Endothelial cell of umbilical vein (primary cell): Measurements from ENCODE around the gene TOX2. TPM values are rescaled to one million over a fixed set of nuclear protein-coding genes. Genes with fewer than 3 reads are reported as not detected.

Experiments
- BruUV-seq: library from RNA; stranded (reverse); fragments of 400-500 nt; replicated peaks from 2 replicates; lab custom pipeline; 2021; lab: Mats Ljungman, UMichigan
- CTCF ChIA-PET: fragments of 300-600, 350-600 bp; sonication (Branson Sonifier 250); formaldehyde crosslinking; loops from one replicate; lab custom pipeline; 2021; ENCODE audit warnings: antibody characterized with exemption, inconsistent platforms; lab: Charles Lee
- POLR2A ChIA-PET: fragments of 300-600, 350-600 bp; sonication (Branson Sonifier 250); formaldehyde crosslinking; loops from one replicate; lab custom pipeline; 2021; ENCODE audit warnings: antibody characterized with exemption, inconsistent platforms; lab: Charles Lee
- DNase-seq: peaks from one replicate; pipeline ENCODE4 v3.0.0-alpha.2; 2011; ENCODE audit warnings: low read depth, low spot score
- FAIRE-seq: peaks from 2 replicates; lab custom pipeline; 2011; peaks lifted over from hg19 to GRCh38; lab: Jason Lieb, UNC
- H2AFZ ChIP-seq: 2 replicates; pipeline ENCODE4 v1.6.0; 2012; ENCODE audit warnings: low read depth, low read length, control low read depth, inconsistent platforms
- H3K27ac ChIP-seq: 2 replicates; pipeline ENCODE4 v1.5.1; 2011; ENCODE audit warnings: low read depth, mild to moderate bottlenecking, control low read depth, low read length, moderate library complexity; ENCODE audit not compliant: insufficient read depth
- H3K27me3 ChIP-seq, 2 experiments: 2 replicates each; pipeline versions ENCODE4 v1.6.0 to v1.6.1; 2011; ENCODE audit warnings: low read length in 2 of 2, mixed read lengths in 1 of 2; ENCODE audit not compliant: control insufficient read depth in 2 of 2, insufficient read depth in 2 of 2
- H3K36me3 ChIP-seq, 2 experiments: 2 replicates in 1 of 2; 3 replicates in 1 of 2; pipeline ENCODE4 v1.5.1; 2011; ENCODE audit warnings: low read length in 2 of 2, mild to moderate bottlenecking in 1 of 2, moderate library complexity in 1 of 2; ENCODE audit not compliant: control insufficient read depth in 2 of 2, insufficient read depth in 2 of 2; ENCODE audit errors: extremely low read depth in 1 of 2
- H3K4me1 ChIP-seq: 3 replicates; pipeline ENCODE4 v1.5.1; 2011; ENCODE audit warnings: mild to moderate bottlenecking, low read length; ENCODE audit not compliant: control insufficient read depth, insufficient read depth; ENCODE audit errors: extremely low read depth
- H3K4me2 ChIP-seq: 2 replicates; pipeline ENCODE4 v1.6.1; 2011; ENCODE audit warnings: low read length, control low read depth, mixed read lengths; ENCODE audit not compliant: insufficient read depth
- H3K4me3 ChIP-seq, 3 experiments: fragments of 200-600 bp in 1 of 3; sonication (generic), shearing (Covaris generic) in 1 of 3; replicated peaks in 1 of 3; 2 replicates each; pipeline ENCODE4 v1.5.1; 2011 to 2016; ENCODE audit warnings: control low read depth in 3 of 3, low read length in 3 of 3, mild to moderate bottlenecking in 2 of 3, inconsistent platforms in 1 of 3, low read depth in 1 of 3, moderate library complexity in 1 of 3; ENCODE audit not compliant: insufficient read depth in 1 of 3
- H3K79me2 ChIP-seq: 2 replicates; pipeline ENCODE4 v1.6.0; 2012; ENCODE audit warnings: low read length, inconsistent platforms; ENCODE audit not compliant: control insufficient read depth, insufficient read depth
- H3K9ac ChIP-seq: replicated peaks from 2 replicates; pipeline ENCODE3; 2011; ENCODE audit warnings: low read length, control low read depth; ENCODE audit not compliant: insufficient read depth; ENCODE audit errors: extremely low read depth
- H3K9me1 ChIP-seq: replicated peaks from 3 replicates; pipeline ENCODE4 v1.6.0; 2011; ENCODE audit warnings: mild to moderate bottlenecking, low read length; ENCODE audit not compliant: control insufficient read depth, insufficient read depth; ENCODE audit errors: extremely low read depth
- H3K9me3 ChIP-seq: replicated peaks from 2 replicates; pipeline ENCODE4 v1.5.1; 2012; ENCODE audit warnings: low read length, inconsistent platforms; ENCODE audit not compliant: control insufficient read depth, insufficient read depth
- H4K20me1 ChIP-seq: replicated peaks from 2 replicates; pipeline ENCODE3; 2011; ENCODE audit warnings: mild to moderate bottlenecking, low read length; ENCODE audit not compliant: control insufficient read depth, insufficient read depth; ENCODE audit errors: extremely low read depth
- CTCF ChIP-seq, 2 donors: IDR thresholded peaks; 1 replicate in 1 of 2; 2 replicates in 1 of 2; pipeline ENCODE4 v1.5.1; 2011; ENCODE audit warnings: low read length in 2 of 2, mild to moderate bottlenecking in 2 of 2, moderate library complexity in 2 of 2, control low read depth in 1 of 2, inconsistent platforms in 1 of 2, low read depth in 1 of 2; ENCODE audit not compliant: insufficient read depth in 1 of 2; ENCODE audit errors: extremely low read depth in 1 of 2
- EZH2 ChIP-seq: IDR thresholded peaks from 2 replicates; pipeline ENCODE4 v1.6.1; 2012; ENCODE audit warnings: borderline replicate concordance, low read depth, mild to moderate bottlenecking, moderate library complexity, low read length, inconsistent platforms; ENCODE audit not compliant: severe bottlenecking
- FOS ChIP-seq: IDR thresholded peaks from 2 replicates; pipeline ENCODE4 v1.6.1; 2011; ENCODE audit warnings: mild to moderate bottlenecking, low read length, moderate library complexity, borderline replicate concordance; ENCODE audit not compliant: insufficient read depth
- GATA2 ChIP-seq: IDR thresholded peaks from 2 replicates; pipeline ENCODE4 v1.7.0; 2011; ENCODE audit warnings: low read depth, mild to moderate bottlenecking, moderate library complexity, mixed read lengths, low read length; ENCODE audit not compliant: insufficient read length, insufficient read depth
- JUN ChIP-seq: IDR thresholded peaks from 2 replicates; pipeline ENCODE4 v1.6.1; 2011; ENCODE audit warnings: borderline replicate concordance, low read depth; ENCODE audit not compliant: insufficient read length, insufficient read depth
- POLR2A ChIP-seq: IDR thresholded peaks from 2 replicates; pipeline ENCODE4 v1.6.1; 2012; ENCODE audit warnings: low read depth, mild to moderate bottlenecking, control low read depth, low read length
- POLR2AphosphoS5 ChIP-seq: IDR thresholded peaks from 2 replicates; pipeline ENCODE4 v1.6.1; 2012; ENCODE audit warnings: low read depth, mild to moderate bottlenecking, control low read depth, low read length, moderate library complexity; ENCODE audit not compliant: insufficient read depth
- dilution Hi-C: fragments of 300-500 bp; cut with MboI; formaldehyde crosslinking; loops from one replicate; pipeline ENCODE4 v1.15.0; 2019; ENCODE audit warnings: low sequenced_read_pairs; ENCODE audit not compliant: extremely low pct_ligation_motif_present
- intact Hi-C: fragments of 100-400 bp; cut with micrococcal nuclease; formaldehyde crosslinking; loops from one replicate; pipeline ENCODE4 v1.10.0; 2022
- polyA plus RNA-seq, 4 experiments: library from polyadenylated mRNA; depleted of rRNA in 3 of 4; stranded (reverse) in 3 of 4; unstranded in 1 of 4; fragments of >200 nt; gene quantifications; 2 replicates each; pipeline versions ENCODE4 v1.2.1 to v1.2.3, GENCODE V29; 2011 to 2012; ENCODE audit warnings: missing spikeins in 1 of 4
- total RNA-seq: library from RNA; stranded (reverse); gene quantifications from 2 replicates; pipeline ENCODE4 v1.2.3, GENCODE V29; 2021
- TF ChIP-seq, protein P1 (sequence below): IDR thresholded peaks from 2 replicates; pipeline ENCODE4 v1.6.1; 2011; ENCODE audit not compliant: insufficient read depth, insufficient read length

The TOX2 gene
- total and polyA plus RNA-seq, 2 donors (not counting 3 experiments of a cell fraction or from before 2014, with no cell fraction given): 7.0 to 18.6 TPM

DNA sequence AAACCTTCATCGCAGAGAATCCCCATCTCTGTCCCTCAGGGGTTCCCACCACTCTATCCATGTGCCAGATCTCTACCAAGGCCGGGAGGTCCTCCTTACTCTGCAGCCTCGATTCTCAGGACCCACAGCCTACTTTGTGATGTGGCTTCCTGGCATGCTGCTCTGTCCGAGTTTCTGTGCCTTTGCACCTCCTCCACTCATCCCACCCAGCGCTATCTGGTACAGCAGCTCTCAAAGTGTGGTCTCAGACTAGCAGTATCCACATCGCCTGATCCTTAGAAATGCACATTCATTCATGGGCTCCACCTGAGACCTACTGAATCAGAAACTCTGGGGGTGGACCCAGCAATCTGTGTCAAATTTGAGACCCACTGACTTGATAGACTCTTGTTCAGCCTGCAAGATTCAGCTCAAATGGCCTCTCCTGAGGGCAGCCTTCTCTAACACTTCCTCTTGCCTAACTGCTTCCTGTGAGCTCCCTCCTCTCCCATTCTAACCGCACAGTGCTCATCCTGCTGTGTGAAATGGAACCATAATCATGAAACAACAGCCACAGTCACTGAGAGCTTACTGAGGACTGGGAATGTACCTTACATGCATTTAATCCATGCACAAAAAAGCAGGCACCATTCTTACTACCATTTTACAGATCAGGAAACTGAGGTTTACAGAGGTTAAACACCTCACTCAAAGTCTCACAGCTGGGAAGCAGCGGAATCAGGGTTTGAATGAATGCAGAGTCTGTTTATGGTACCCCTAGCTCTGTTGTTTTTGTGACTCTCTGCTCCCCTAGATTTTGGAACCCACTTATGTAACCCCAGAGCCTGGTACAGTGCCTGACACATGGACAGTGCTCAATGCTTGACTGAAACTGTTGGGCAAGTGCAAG lies 202.9 kb downstream of the TOX2 start:
- H3K9me3 ChIP-seq: no peaks in the 10 kb centered on the region
- no peaks in the 10 kb centered on the region for H3K4me1 ChIP-seq
- intact Hi-C loops (loop anchor here (5.0 to 10.0 kb wide), 2 partner anchors 270 to 347 kb away; no protein-coding TSS in a partner anchor), dilution Hi-C loops (no loop called here)
- H3K4me2 ChIP-seq: no peak overlapping the region
- no peak overlapping the region for H2AFZ ChIP-seq
- ChIA-PET POLR2A (interaction anchor here (0.6 to 1.1 kb wide), 2 partner anchors 72 to 91 kb away, joined by 4 to 5 read pairs; no protein-coding TSS in a partner anchor), CTCF (interaction anchor here (0.7 to 6.5 kb wide), 35 partner anchors 9 to 669 kb away, joined by 3 to 423 read pairs (median 6); partner anchors contain the start of genes FITM2, JPH2 and OSER1)
- DNase-seq (no peak), FAIRE-seq (no peak)
- H3K9ac ChIP-seq: no peak overlapping the region
- TF ChIP-seq POLR2AphosphoS5 (no peak), CTCF (IDR thresholded peaks at IDR 0.05; ENCODE audit: extremely low read depth in 1 of 2, insufficient read depth in 1 of 2, low read depth in 1 of 2, low read length in 2 of 2) (no peak), GATA2 (no peak), POLR2A (no peak), JUN (no peak), EZH2 (no peak), FOS (no peak)
- TF ChIP-seq, protein P1, sequence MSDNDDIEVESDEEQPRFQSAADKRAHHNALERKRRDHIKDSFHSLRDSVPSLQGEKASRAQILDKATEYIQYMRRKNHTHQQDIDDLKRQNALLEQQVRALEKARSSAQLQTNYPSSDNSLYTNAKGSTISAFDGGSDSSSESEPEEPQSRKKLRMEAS: no peak
- no peak overlapping the region for H3K27ac ChIP-seq
- no peaks in the 10 kb centered on the region for H3K79me2 ChIP-seq
- H4K20me1 ChIP-seq: no peaks in the 10 kb centered on the region
- no peaks in the 10 kb centered on the region for H3K9me1 ChIP-seq
- no peak overlapping the region for H3K4me3 ChIP-seq
- peaks cover 11 to 13% of the 10 kb centered on the region in 2 experiments for H3K27me3 ChIP-seq
- H3K36me3 ChIP-seq: no peaks in the 10 kb centered on the region
- no TSS peak for BruUV-seq
